NCI-H146 (cell line): ENCODE data around the gene SYT7.
A peak's percentile ranks its signal among the peaks of the same experiment; 100 is the strongest.

Experiments used
- DNase-seq: peaks from one replicate; lab custom pipeline; 2025; lab: John Stamatoyannopoulos, UW

SYT7 gene

DNA sequence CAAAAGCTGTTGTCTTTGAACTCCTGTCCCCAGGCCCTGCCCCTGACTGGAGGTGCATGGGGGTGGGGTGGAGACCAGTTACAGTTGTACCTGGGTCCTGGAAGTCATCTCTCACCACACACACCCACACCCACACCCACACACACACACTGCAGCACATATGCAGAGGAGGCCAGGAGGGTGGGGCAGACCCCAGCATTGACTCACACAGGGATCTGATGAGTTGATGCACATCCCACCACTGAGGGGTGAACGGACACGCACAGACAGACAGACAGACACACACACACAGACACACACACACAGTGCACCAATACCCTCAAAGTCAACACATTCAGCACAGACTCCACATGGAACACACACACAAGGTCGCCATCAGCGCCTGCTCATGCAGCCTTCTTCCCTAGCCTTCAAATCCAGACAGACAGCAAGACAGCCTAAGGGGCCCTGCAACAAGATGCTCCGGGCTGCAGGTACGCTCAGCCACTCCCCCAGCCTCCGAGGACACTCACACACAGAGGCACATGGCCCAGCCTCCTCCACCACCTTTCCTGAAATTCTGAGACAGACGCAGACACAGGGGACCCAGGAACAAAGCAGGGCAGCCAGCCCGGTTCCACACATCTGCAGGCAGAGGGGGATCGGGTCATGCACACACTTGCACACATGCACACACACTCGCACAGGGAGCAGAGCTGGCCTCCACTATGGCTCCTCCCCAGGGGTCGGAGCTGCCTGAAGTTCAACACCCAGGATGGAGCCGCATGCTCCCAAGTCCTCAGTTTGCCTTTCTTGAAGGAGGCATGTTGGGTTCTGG lies 26.5 kb downstream of the SYT7 start:
- DNase-seq = no peak

GRCh38 chr11:61553373-61554171 lies 27.3 kb downstream of the SYT7 start:
- no peak for DNase-seq

- no peak for DNase-seq
Measured at GRCh38 chr11:61552108-61552635, 28.7 kb downstream of the SYT7 start.

- DNase-seq = no peak
Measured at GRCh38 chr11:61551634-61552033, 29.2 kb downstream of the SYT7 start.

- DNase-seq = no peak
Measured at GRCh38 chr11:61550665-61551227, 30.1 kb downstream of the SYT7 start.

- no peak for DNase-seq
Measured at GRCh38 chr11:61549662-61550568, 31.0 kb downstream of the SYT7 start.

DNA sequence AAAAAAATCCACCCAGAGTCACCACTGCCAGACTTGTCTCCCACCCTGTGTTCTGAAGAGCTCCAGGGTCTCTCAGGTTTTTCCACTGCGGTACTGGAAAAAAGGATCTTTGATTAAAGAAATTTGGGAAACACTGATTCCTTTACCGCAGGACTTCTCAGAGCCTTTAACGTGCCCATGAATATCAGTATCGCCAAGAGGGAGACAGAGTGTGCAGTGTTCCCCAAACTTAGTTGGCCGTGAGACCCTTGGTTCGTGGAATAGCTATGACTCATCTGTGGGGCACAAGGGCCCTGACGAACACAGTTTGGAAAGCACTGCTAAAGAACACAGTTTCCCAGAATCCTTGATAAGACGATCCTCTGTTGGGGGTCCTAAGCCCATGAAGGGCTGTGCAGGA lies 31.7 kb downstream of the SYT7 start:
- DNase-seq = no peak

- no peak for DNase-seq
Measured at GRCh38 chr11:61547246-61547645, 33.6 kb downstream of the SYT7 start.

DNA sequence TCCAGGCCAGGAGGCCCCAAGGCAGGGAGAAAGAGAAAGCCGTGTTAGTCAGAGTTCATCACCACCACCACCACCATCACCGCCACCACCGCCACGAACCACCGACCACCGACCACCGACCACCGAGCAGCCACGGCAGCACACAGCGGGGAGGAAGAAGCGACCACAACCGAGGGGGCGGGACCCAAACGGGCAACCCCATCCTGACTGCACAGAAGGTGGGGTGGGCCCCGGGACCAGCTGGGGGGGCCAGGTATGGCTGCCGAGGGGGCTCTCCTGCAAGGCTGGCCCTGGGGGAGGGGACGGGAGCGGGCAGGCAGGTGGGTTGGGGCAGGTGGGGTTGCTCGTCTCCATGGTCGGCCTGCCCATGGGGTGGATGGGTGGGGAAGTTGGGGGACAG lies 34.2 kb downstream of the SYT7 start:
- no peak for DNase-seq

DNA sequence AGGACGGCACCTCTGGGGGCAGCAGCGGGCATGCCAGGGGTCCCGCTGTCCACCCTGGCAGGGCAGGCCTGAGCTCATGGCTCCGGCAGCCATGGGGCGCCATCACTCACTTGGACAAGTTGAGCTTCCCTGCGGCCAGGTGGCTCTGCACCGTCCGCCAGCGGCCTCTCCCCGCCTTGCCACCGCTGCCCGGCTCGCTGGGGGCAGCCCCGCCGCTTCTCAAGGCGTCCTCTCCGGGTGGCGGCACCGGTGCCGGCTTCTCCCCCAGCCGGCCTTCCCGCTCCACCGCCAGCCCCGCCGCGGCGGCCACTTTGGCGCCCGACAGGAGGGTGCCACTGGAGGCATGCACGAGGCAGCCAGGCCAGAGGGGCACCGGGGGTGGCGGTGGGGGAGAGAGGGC lies 35.0 kb downstream of the SYT7 start:
- no peak for DNase-seq

- no peak for DNase-seq
Measured at GRCh38 chr11:61545341-61545740, 35.5 kb downstream of the SYT7 start.

- DNase-seq = no peak
Measured at GRCh38 chr11:61544466-61544865, 36.4 kb downstream of the SYT7 start.

GRCh38 chr11:61543606-61544306 lies 37.1 kb downstream of the SYT7 start:
- DNase-seq = no peak

DNA sequence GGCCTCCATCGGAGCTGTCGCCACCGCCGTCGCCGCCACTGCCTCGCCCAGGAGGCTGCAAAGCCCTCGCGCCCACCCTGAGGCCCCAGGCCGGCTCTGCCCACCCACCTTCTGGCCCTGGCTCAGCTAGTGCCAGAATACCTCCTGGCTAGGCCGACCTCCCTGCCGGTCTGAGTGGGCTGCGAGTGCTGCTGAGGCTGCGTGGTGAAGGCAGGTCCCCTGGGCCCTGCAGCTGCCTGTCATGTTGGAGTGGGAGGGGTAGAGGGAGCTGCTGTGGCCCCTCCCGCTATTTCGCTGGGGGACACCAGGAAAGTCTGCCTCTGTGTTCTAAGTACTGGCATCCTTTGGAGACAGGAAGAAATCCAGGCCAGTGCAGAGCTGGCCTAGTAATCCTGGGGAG lies 38.2 kb downstream of the SYT7 start:
- no peak for DNase-seq

GRCh38 chr11:61542024-61542461 lies 38.8 kb downstream of the SYT7 start:
- no peak for DNase-seq

- peak; percentile 55 for DNase-seq
Measured at GRCh38 chr11:61541598-61541997, 39.3 kb downstream of the SYT7 start.

GRCh38 chr11:61540528-61540927 lies 40.3 kb downstream of the SYT7 start:
- DNase-seq = no peak

- DNase-seq = no peak
Measured at GRCh38 chr11:61539831-61540357, 41.0 kb downstream of the SYT7 start.

- DNase-seq = no peak
Measured at GRCh38 chr11:61539006-61539405, 41.9 kb downstream of the SYT7 start.

GRCh38 chr11:61538636-61538961 lies 42.3 kb downstream of the SYT7 start:
- no peak for DNase-seq

- no peak for DNase-seq
Measured at GRCh38 chr11:61537326-61537725, 43.5 kb downstream of the SYT7 start.
